ENCODE data around the gene PEA15.
A peak's percentile ranks its signal among the peaks of the same experiment; 100 is the strongest.

The PEA15 gene, protein sequence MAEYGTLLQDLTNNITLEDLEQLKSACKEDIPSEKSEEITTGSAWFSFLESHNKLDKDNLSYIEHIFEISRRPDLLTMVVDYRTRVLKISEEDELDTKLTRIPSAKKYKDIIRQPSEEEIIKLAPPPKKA

DNA sequence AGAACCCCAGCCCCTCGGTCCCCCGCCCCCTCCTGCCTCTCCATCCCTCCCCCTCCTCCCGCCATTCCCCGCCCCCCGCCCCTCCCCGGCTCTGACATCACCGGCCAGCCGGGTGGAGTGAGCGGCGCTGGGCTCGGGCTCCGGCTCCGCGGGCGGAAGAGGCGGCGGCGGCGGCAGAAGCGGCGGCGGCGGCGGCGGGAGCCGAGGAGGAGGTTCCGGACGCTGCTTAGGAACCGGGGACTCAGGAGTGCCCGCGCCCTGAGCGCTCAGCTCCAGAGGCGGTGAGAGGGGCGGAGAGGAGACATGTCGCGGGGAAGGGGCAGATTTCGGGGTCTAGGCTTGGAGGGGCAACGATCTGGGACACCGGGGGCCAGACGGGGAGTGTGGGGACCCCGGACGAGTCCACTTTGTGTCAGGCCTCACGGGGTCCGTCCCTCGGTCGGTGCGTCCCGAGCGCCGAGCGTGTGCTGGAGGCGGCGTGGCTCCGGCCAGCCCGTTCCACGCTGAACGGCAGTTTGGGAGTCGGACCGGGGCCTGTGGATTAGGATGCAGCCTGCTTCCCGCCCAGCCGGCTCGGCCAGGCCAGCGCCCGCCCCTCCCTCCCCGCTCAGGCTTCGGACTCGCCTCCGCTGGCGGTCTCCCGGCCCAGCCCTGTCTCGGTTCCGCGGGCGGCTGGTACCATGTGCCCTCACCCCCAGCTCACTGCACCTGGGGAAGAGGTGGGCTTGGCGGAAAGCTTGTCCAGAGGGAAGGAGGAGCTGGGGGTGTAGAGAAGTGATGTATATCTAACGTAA is at the start of gene PEA15:
PEA15 (plus strand) TSS at position 143 of the 794 bp plus-strand sequence. CDS start 6,161 bp downstream, outside the sequence.
- peak; percentile 71 for DNase-seq

DNA sequence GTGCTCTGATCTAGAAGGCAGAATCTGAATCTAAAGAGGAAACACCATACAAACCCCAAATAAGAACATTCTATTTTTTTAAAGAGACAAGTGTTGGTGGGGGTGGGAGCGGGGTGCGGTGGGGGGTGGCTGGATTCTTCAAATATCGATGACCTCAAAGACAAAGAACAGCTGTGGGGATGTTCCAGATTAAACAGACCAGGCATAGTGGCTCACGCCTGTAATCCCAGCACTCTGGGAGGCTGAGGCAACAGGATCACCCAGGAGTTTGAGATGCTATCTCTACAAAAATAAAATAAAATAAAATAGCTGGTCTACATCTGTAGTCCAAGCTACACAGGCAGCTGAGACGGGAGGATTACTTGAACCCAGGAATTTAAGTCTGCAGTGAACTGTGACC is 48.8 kb upstream of the PEA15 start:
- DNase-seq: no peak

DNA sequence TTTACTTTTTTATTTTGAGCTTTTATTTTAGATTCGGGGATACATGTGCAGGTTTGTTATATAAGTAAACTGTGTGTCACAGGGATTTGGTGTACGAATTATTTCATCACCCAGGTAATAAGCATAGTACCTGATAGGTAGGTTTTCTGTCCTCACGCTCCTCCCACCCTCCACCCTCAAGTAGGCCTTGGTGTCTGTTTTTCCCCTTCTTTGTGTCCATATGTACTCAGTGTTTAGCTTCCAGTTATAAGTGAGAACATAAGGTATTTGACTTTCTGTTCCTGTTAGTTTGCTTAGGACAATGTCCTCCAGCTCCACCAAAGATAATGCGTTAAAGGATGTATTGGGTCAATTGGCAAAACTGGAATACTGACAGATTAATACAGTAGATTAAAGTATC is 48.0 kb upstream of the PEA15 start:
- DNase-seq: no peak

DNA sequence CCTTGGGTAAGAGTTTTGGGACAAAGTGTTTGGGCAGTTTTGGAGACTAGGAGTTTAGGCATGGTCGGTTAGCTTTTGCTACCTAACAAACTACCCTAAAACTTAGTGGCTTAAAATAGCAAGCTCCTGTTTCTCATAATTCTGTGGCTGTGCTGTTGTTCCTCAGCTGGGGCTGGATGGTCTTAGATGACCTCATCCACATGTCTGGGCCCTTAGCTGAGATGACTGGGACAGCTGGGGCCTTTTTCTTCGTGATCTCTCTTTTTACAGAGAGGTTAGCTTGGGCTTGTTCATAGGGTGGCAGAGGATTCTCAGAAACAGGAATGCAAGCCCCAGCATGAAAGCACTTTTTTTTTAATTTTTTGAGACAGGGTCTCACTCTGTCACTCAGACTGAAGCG is 47.2 kb upstream of the PEA15 start:
- DNase-seq: no peak

DNA sequence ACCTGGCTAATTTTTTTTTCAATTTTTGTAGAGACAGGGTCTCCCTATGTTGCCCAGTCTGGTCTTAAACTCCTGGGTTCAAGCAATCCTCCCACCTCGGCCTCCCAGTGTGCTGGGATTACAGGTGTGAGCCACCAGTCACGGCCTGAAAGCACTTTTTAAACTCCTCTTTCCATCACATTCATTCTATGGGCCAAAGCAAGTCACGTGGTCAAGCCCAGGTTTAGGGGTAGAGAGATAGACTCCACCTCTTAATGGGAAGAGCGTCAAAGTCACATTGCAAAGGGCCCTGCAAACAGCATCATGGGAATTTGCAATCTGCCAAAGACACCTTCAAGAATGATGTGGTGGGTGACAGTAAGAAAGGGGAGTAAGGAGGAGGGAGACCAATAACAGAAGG is 46.6 kb upstream of the PEA15 start:
- DNase-seq: no peak

DNA sequence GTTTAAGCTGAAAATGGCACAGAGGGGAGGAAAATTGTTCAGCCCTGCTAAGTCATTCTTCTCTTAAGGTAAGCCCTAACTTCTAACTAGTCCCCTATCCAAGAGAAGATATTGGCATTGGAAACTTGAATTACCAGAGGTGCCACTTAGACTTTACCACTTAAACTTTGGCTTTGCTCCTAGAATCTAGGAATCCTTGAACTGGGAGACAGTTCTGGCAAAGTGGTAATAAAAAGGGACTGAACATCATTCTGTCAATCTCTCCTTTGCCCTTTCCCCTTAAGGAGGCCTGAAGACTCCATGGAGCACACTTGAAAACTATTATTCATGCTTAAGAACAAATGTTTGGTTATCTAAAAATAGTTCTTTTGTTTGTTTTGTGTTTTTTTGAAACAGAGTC is 45.3 kb upstream of the PEA15 start:
- no peak for DNase-seq

DNA sequence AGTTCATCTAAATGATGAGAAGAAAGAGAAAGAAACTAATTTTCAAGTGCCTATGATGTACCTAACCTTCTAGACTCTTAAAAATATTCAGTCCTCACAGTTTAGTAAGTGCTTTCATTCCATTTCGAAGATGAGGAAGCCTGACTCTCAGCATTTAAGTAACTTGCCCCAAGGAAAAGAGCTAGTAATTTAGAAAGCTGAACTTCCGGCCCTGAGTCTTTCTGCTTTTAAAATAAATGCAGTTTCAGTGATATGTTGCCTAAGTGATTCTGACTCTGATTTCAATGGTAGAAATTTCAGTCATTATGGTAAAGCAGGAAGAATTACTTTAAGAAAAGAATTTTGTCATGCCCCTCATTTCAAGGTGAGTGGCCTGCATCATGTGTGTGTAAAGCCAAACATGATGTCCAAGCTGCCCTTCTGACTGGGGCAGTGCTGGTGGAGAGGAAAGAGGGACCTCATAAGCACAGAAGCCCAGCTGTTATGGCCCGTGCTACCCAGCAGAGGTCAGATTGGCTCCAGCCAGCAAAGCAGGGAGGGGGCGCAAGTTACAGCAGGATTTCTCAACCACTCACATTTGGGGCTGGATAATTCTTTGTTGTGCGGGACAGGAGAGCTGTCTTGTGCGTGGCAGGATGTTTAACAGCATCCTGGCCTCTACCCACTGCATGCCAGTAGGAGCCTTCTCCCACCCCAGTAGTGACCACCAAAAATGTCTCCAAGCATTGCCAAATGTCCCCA is 43.0 kb upstream of the PEA15 start:
- peak; percentile 37 for DNase-seq

DNA sequence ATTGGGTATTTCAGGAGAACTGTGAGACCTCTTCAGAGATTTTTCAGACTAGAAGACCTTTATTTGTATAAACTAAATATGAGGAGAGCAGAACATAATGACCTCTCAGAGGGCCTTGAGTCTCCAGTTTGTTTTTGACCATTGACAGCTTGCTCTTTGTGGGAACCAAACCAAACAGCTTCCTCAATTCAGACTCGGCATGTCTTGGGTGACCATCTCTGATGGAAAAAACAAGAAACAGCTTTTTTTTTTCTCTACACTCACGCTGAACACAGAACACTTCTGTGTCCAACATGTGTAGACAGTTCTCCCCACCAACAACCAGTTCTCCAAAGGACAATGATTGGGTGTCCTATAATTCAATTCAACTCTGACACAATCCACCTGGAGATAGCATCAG is 42.3 kb upstream of the PEA15 start:
- no peak for DNase-seq

DNA sequence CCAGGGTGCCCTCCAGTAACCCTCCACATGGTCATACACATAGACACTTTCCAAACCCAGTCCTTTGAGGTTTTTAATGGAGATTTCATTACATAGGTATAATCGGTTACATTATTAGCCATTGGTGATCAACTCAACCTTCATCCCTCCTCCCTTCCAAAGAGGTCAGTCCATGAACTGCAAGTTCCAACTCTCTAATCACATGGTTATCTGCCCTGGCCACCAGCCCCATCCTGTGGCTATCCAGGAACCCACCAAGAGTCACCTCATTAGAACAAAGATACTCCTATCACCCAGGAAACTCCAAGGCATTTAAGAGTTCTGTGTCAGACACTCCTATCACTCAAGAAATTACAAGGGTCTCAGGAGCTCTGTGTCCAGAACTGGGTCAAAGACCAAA is 41.6 kb upstream of the PEA15 start:
- peak; percentile 44 for DNase-seq

DNA sequence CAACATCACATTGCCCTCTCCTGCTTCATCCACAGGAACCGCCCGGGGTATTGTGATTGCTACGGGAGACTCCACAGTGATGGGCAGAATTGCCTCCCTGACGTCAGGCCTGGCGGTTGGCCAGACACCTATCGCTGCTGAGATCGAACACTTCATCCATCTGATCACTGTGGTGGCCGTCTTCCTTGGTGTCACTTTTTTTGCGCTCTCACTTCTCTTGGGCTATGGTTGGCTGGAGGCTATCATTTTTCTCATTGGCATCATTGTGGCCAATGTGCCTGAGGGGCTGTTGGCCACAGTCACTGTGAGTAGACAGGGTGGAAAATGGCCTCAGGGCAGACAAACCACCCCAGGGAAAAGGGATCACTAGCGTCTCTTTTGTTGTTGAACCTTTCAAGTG is 41.1 kb upstream of the PEA15 start:
- no peak for DNase-seq

DNA sequence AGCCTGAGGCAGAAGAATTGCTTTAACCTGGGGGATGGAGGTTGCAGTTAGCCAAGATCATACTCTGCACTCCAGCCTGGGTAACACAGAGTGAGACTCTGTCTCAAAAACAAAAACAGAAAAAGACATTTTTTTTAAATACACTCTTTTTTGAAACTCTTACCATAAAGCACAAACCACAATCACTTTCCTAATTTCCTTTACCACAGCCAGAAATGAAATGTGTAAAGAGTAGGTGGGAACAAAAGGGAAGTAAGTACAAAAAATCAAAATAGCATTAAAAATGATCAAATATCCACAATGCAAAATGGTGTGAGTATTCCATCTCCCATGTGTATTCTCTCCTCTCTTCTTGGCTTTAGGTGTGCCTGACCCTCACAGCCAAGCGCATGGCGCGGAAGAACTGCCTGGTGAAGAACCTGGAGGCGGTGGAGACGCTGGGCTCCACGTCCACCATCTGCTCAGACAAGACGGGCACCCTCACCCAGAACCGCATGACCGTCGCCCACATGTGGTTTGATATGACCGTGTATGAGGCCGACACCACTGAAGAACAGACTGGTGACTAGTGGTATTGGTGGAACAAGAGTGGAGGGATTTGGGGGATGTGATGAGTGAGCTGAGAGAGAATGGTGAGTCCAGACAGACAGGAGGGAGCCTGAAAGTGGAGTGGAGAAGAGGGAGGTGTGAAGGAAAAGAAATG is 38.9 kb upstream of the PEA15 start:
- DNase-seq: peak; percentile 37

DNA sequence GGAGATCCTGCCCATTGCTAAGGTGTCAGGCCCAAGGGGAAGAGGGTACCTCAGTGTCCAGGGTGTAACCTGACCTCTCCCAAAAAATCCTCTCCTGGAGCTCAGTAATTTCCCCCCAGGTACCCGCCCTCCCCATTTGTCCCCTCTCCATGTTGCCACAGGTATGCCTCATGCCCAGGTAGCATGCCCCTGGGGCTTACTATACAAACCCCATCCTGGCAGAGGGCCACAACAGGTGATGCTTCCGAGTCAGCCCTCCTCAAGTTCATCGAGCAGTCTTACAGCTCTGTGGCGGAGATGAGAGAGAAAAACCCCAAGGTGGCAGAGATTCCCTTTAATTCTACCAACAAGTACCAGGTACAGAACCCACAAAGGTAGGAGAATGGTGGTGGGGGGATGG is 38.1 kb upstream of the PEA15 start:
- DNase-seq: no peak

DNA sequence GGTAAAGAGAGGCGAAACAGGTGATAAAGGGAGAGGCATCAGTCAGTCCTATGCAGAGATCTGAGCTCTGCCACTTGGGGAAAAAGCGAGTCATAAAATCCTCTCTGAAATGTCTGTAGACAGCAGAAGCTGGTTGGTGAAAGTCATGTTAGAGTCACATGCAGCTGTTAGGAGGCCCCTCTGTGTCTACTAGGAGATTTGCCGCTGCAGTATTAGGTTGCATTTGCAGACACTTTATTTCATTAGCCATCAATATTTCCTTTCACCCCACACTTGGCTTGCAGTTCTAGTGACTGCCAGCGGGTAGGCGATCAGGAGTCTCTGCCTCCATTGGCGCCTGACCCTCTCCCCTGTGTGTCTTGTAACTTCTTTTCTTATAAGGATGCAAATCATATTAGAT is 37.6 kb upstream of the PEA15 start:
- no peak for DNase-seq

DNA sequence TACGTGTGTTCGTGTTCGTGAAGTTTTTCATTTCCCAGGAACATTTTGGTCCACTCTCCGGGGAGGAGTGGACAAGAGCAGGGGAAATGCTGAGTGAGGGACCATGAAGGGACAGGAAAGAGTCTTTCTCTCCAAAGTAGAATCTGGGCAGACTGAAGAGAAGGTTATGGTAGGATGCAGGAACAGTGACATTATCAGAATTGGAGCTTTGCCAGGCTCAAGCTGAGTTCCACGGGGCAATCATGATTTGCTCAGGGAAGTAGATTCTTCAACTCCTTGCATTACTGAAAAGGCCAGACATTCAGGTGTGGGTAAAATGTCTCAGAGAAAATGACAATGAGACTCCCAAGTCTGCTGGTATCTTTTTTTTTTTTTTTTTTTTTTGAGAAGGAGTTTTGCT is 37.2 kb upstream of the PEA15 start:
- peak; percentile 36 for DNase-seq

DNA sequence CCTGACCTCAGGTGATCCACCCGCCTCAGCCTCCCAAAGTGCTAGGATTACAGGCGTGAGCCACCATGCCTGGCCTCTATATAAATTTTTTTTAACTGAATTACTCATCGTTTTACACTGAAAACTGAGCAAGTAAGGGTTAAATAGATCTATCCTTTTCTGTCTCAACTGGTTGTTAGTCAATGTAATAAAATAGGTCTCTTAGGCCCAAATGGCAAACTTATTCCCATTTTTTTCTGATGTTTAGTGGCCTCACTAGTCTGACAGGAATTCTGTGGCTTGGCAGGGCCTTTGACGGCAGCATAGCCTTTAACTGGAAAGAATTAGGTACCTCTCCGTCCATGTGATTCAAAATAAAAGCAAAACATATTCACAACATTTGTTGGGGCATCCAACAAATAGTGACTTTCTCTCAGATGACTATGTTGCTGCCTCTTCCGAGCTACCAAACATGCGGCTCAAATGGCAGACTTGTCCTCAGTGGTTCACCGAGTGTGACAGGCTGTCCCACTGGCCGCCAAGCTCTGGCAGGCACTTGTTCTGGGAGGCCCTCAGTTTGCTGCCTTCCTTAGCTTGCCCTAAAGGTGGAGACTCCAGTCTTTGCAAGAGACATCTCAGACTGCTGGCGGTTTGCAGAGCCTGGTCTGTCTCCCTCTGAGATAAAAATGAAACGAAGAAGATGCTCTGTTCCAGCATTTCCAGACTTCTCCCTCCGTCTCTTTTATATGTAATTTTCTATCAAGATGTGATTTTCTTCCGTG is 36.4 kb upstream of the PEA15 start:
- DNase-seq: no peak

DNA sequence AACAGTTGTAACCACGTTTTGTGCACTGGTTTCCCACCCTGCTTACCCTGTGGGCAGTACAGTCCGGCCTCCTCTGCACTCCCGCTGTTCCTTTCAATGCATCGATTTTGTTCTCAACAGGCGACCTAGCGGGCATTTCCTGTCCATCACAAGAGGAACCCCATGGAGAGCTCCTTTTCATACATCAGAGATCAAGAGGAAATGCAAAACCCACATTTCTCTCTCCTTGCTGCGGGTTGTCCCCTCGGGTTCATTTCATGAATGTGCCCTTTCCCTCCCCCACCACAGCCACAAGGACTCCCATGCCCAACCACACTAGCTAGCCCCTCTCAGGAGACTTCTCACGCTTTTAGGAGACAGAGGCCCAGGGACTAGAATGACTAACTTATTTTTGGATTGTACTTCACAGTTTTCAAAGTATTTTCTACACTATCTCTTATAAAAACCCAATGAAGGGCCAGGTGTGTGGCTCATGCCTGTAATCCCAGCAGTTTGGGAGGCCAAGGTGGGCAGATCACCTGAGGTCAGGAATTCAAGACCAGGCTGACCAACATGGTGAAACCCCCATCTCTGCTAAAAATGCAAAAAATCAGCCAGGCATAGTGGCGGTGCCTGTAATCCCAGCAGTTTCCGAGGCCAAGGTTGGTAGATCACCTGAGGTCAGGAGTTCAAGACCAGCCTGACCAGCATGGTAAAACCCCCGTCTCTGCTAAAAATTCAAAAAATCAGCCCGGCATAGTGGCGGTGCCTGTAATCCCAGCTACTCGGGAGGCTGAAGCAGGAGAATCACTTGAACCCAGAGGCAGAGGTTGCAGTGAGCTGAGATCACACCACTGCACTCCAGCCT is 35.4 kb upstream of the PEA15 start:
- DNase-seq: peak; percentile 54

DNA sequence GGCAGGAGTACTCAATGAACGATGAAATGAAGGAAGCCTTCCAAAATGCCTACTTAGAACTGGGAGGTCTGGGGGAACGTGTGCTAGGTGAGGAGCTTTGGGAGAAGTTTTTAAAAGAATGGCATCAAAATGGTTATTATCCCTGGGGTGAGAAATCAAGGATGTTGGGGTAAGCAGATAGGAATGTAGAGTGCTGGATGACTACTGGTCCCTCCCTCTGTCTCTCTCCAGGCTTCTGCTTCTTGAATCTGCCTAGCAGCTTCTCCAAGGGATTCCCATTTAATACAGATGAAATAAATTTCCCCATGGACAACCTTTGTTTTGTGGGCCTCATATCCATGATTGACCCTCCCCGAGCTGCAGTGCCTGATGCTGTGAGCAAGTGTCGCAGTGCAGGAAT is 33.8 kb upstream of the PEA15 start:
- no peak for DNase-seq

DNA sequence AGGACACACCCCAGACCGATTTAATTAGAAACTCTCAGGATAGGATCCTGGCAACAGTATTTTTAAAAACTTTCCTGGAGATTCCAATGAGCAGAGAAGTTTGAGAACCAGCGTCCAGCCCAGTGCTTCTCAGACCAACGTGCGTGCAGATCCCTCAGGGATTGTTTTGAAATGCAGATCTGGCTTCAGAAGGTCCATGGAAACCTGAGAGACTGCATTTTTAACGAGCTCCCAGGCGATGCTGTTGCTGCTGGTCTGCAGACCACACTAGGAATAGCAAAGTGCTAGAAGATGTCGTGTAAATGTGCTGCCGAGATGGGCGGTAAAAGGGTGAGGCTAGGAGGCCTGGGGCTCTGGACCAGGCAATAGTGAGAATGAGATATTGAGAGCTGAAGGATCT is 33.2 kb upstream of the PEA15 start:
- DNase-seq: no peak

DNA sequence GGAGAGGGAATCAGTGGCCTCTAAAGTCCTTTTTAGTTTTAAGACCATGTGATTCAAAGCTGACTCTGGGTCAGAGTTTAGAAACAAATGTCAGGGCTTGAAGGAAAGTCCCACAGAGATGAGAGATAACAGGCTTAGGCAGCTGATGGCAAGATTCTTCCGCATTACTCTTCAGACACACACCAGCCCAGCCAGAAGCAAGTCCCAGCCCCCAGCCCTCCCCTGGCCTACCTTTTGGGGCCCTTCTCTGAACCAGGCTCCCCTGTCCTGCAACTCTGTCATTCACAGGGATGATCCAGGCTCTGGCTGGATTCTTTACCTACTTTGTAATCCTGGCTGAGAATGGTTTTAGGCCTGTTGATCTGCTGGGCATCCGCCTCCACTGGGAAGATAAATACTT is 28.0 kb upstream of the PEA15 start:
- DNase-seq: peak; percentile 38

DNA sequence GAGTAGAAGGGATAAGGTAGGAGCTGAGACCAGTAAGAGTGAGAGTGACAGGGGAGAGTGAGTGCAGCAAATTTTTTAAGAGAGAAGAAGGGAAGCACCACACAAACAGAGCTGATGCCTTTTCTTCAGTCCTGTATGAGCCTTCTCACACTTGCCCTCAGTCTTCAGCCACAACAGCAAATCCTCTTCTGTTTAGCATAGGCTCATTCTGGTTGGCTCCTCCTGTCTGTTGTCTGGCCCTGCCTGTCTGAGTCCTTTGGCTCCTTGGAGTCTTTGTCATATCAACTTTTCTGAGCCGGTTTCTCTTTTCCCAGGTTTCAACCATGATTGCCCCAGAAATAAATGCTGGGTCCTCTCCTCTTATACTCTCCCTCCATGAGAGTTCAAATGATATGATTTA is 27.5 kb upstream of the PEA15 start:
- no peak for DNase-seq

DNA sequence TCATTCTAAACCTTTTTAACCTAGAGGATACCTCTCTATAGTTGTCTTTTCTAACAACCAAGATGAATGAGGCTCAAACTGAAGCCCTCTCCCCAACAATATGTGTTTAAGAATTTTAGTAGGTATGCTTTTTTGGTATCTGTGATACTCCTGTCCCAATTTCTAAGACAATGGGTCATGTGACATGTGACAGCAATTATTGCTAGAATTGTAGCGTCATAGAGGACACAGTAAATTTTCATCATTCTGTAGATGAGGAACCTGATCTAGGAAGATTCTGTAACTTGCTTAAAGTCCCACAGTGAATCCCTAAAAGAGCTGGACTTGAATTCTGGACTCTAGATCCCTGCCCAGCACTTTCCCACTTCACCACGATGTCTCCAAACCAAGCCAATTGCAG is 26.5 kb upstream of the PEA15 start:
- DNase-seq: no peak

DNA sequence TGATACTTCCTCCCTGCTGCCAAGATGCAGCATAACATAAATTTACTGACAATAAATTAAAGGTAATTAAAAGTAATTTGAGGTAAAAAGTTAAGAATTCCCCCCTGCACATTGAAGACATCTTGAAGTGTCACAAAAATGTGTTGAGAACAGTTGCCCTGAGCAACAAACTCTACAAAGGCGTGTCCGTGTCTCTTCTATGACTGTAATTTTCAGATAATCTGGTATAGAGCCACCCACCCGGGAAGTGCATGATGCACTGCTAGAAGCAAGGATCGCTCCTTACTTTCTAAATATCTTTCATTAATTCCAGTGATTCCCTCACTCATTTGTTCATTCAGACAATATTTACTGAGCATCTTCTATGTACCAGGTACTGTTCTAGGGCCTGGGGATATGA is 25.8 kb upstream of the PEA15 start:
- peak; percentile 41 for DNase-seq
